Gastrocnemius medialis (tissue), 4 donors: ENCODE results near the gene USP24. TPM values are rescaled to one million over a fixed set of nuclear protein-coding genes. Genes with fewer than 3 reads are reported as not detected.

Source experiments
- ATAC-seq, 2 donors: fragments of 150-250 bp; one replicate each; pipeline ENCODE4 v1.9.1; 2016
- DNase-seq, 2 donors: peaks; one replicate each; pipeline ENCODE4 v3.0.0-alpha.2; 2019
- H3K27ac ChIP-seq, 4 donors: fragments of 200-600 bp; sonication (generic); 1 replicate in 1 of 4; 2 replicates in 3 of 4; pipeline ENCODE4 v1.5.1; 2016 to 2018; ENCODE audit warnings: mild to moderate bottlenecking in 2 of 4, moderate library complexity in 1 of 4
- H3K27me3 ChIP-seq, 3 donors: fragments of 200-600 bp; sonication (generic) in 2 of 3; 1 replicate in 1 of 3; 2 replicates in 2 of 3; pipeline versions ENCODE4 v1.5.1 to v1.6.0; 2016 to 2019; ENCODE audit warnings: mild to moderate bottlenecking in 1 of 3, moderate library complexity in 1 of 3
- H3K36me3 ChIP-seq, 2 donors: fragments of 200-600 bp; sonication (generic) in 1 of 2; one replicate each; pipeline ENCODE4 v1.5.1; 2017 to 2018
- H3K4me1 ChIP-seq, 2 donors: fragments of 200-600 bp; sonication (generic) in 1 of 2; one replicate each; pipeline ENCODE4 v1.5.1; 2016 to 2017; ENCODE audit warnings: mild to moderate bottlenecking in 2 of 2
- H3K4me3 ChIP-seq, 4 donors: fragments of 200-600 bp; sonication (generic) in 3 of 4; 1 replicate in 1 of 4; 2 replicates in 3 of 4; pipeline ENCODE4 v1.5.1; 2016 to 2019; ENCODE audit warnings: mild to moderate bottlenecking in 2 of 4
- H3K9me3 ChIP-seq, 3 donors: fragments of 200-600 bp; sonication (generic) in 2 of 3; 1 replicate in 1 of 3; 2 replicates in 2 of 3; pipeline ENCODE4 v1.5.1; 2016 to 2019
- POLR2A ChIP-seq, 2 donors: fragments of 450-650 bp; IDR thresholded peaks; one replicate each; pipeline ENCODE4 v1.6.1; 2017; ENCODE audit warnings: antibody characterized with exemption in 2 of 2, mild to moderate bottlenecking in 2 of 2, moderate library complexity in 2 of 2
- in situ Hi-C, 4 donors: fragments of 200-750 bp; cut with MboI; loops; one replicate each; pipeline versions ENCODE4 v1.15.0 to v1.8.0; 2017; ENCODE audit warnings: low sequenced_read_pairs in 4 of 4
- intact Hi-C: fragments of 100-400 bp; cut with DNase I; formaldehyde crosslinking; loops from one replicate; pipeline ENCODE4 v1.15.1; 2023; ENCODE audit warnings: low total_unique reads
- total RNA-seq, 4 donors: library from RNA; depleted of rRNA; stranded (reverse); fragments of >200 nt; gene quantifications; one replicate each; pipeline versions ENCODE4 v1.1.0 to v1.2.3, GENCODE V29; 2016
- TF ChIP-seq, protein P1 (sequence below), 5 experiments: fragments of 450-650 bp in 3 of 5; fragments of 200-600 bp in 2 of 5; sonication (generic) in 2 of 5; IDR thresholded peaks in 4 of 5; conservative IDR thresholded peaks in 1 of 5; 1 replicate in 4 of 5; 2 replicates in 1 of 5; pipeline ENCODE4 v1.5.1; 2016 to 2019; ENCODE audit warnings: antibody characterized with exemption in 5 of 5, mild to moderate bottlenecking in 3 of 5, moderate library complexity in 3 of 5

Gene USP24
- total RNA-seq, 4 donors from 2014 or later, result 77.3 to 102 (median 90.8) TPM

DNA sequence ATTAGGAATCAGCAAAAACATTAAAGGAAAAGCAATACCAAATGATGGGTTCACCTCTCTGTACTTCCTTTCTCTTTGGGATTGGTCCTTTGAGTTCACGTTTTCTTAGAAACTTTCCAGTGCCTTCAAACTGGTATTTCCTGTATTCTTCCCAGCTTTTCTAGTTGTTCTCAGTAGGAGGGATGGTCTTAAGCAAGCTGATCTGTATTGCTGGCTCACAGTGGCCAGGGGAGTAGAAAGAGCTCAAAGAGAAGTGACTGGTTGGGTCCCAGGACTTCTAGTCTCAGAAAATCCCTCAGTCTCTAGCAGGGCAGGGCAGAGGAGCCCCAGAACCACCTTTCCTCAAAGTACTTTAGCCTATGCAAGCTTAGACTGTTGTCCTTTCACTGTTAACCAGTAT, 10.1 kb upstream of the USP24 start:
- in situ Hi-C loops, result no loop called here
- Histone ChIP-seq H3K36me3 (no peaks in the 10 kb centered on the region), H3K27me3 (no peaks in the 10 kb centered on the region), H3K4me3 (no peak overlapping the region), H3K27ac (no peak overlapping the region), H3K9me3 (no peaks in the 10 kb centered on the region), H3K4me1 (peaks cover 11 to 13% of the 10 kb centered on the region in 2 donors)
- TF ChIP-seq, protein P1, sequence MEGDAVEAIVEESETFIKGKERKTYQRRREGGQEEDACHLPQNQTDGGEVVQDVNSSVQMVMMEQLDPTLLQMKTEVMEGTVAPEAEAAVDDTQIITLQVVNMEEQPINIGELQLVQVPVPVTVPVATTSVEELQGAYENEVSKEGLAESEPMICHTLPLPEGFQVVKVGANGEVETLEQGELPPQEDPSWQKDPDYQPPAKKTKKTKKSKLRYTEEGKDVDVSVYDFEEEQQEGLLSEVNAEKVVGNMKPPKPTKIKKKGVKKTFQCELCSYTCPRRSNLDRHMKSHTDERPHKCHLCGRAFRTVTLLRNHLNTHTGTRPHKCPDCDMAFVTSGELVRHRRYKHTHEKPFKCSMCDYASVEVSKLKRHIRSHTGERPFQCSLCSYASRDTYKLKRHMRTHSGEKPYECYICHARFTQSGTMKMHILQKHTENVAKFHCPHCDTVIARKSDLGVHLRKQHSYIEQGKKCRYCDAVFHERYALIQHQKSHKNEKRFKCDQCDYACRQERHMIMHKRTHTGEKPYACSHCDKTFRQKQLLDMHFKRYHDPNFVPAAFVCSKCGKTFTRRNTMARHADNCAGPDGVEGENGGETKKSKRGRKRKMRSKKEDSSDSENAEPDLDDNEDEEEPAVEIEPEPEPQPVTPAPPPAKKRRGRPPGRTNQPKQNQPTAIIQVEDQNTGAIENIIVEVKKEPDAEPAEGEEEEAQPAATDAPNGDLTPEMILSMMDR (IDR thresholded peaks at IDR 0.05 in 4 of 5, conservative IDR thresholded peaks at IDR 0.05 in 1 of 5), result no peak
- no peak for ATAC-seq
- intact Hi-C loops, result no loop called here
- no peak for DNase-seq

DNA sequence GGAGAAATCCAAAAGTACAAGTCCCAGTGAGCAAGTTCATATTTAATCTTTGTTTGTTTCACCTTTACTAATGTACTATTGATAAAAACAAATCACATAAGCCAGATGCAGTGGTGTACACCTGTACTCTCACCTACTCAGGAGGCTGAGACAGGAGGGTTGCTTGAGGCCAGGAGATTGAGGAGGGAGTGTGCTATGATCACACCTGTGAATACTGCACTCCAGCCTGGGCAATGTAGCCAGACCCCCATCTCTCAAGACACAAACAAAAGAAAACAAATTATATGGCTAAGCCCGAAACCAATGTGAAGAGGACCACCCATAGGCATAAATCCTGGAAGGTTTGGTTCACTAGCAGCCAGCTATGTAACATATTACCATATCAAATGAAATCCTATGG, 9.6 kb upstream of the USP24 start:
- in situ Hi-C loops, result no loop called here
- Histone ChIP-seq H3K27ac (no peak overlapping the region), H3K4me1 (peaks cover 7 to 8% of the 10 kb centered on the region in 2 donors), H3K9me3 (no peaks in the 10 kb centered on the region), H3K27me3 (no peaks in the 10 kb centered on the region), H3K4me3 (no peak overlapping the region), H3K36me3 (no peaks in the 10 kb centered on the region)
- ATAC-seq (no peak), DNase-seq (no peak)
- TF ChIP-seq, protein P1 (IDR thresholded peaks at IDR 0.05 in 4 of 5, conservative IDR thresholded peaks at IDR 0.05 in 1 of 5), result no peak
- TF ChIP-seq POLR2A (IDR thresholded peaks at IDR 0.05), result no peak
- intact Hi-C loops, result no loop called here

DNA sequence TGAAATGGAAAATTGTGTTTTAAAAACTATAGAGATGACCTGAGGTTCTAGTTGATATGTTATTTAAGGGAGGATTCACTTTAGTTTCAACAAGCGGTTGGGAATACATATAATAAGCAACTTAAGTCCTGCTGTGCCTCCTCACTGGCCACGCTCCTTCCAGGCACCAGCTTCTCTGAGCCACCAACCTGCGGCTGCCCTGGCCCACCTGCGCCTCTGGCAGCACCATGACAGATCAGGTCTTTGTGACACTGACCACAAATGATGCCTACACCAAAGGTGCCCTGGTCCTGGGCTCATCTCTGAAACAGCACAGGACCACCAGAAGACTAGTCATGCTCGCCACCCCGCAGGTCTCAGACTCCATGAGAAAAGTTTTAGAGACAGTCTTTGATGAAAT, 7.0 kb upstream of the USP24 start:
- in situ Hi-C loops (no loop called here), intact Hi-C loops (no loop called here)
- TF ChIP-seq, protein P1 (IDR thresholded peaks at IDR 0.05 in 4 of 5, conservative IDR thresholded peaks at IDR 0.05 in 1 of 5), result no peak
- no peak for TF ChIP-seq POLR2A (IDR thresholded peaks at IDR 0.05)
- H3K27me3 ChIP-seq, result no peaks in the 10 kb centered on the region
- H3K9me3 ChIP-seq, result no peaks in the 10 kb centered on the region
- ATAC-seq (no peak), DNase-seq (no peak)
- H3K4me1 ChIP-seq, result peaks cover 11 to 12% of the 10 kb centered on the region in 2 donors
- H3K4me3 ChIP-seq, result no peak overlapping the region
- H3K36me3 ChIP-seq, result no peaks in the 10 kb centered on the region
- H3K27ac ChIP-seq, result no peak overlapping the region

DNA sequence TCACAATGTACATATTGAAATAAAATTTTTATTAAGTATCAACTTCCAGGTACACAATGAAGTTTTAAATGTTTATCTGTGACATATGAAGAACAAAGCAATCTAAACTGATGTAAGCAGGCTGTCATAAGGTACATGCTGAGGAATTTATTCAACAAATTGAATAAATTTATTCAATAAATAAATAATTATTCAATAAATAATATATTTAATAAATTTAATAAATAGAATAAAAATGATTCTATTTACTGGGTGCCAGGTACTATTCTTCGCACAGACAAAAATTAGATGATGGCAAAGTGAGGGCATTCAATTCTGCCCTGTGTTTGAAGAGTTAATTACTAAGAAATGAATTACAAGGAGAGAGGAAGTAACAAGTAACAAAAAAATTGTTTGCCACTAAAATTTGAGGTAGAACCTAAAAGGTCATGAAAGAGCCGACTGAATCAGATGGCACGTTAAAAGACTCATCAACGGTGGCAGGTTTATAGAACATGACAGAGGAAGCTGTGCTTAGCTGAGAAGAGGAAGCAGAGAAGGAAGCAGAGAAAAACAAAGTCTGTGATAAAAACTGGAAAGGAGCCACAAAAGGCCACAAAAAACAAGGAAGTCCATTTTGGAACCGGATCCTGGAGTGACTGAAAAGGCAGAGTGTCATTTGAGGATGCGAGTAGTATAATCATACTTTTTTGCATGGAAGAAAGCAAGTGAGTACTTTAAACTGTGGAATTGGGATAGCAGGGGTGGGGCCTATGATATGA, 2.2 kb upstream of the USP24 start:
- ATAC-seq (no peak), DNase-seq (no peak)
- H3K4me1 ChIP-seq, result peaks cover 23 to 36% of the 10 kb centered on the region in 2 donors
- no peaks in the 10 kb centered on the region for H3K27me3 ChIP-seq
- H3K36me3 ChIP-seq, result no peaks in the 10 kb centered on the region
- in situ Hi-C loops (no loop called here), intact Hi-C loops (loop anchor here (5.0 kb wide), 1 partner anchor 1360 kb away; the partner anchor contains the start of gene PLPP3)
- no peak for TF ChIP-seq POLR2A (IDR thresholded peaks at IDR 0.05)
- TF ChIP-seq, protein P1 (IDR thresholded peaks at IDR 0.05 in 4 of 5, conservative IDR thresholded peaks at IDR 0.05 in 1 of 5), result no peak
- H3K4me3 ChIP-seq, result no peak overlapping the region
- no peaks in the 10 kb centered on the region for H3K9me3 ChIP-seq
- peak overlapping the region; percentile 97 to 100 (median 99) for H3K27ac ChIP-seq
